Brain pericyte (primary cell): ENCODE measurements around the gene TAF12.
"Not testable (repeated sequence)": the region's sequence is repeated elsewhere in the genome, so short reads cannot be mapped to it uniquely, and the experiment has no call there.

Experiments used
- DNase-seq: peaks from one replicate; pipeline ENCODE4 v3.0.0-alpha.2; 2012; ENCODE audit warnings: low read depth, low spot score

TAF12 gene

GRCh38 chr1:28582248-28582615, 60.6 kb downstream of the TAF12 start:
- no peak for DNase-seq

- peak; percentile 91 for DNase-seq
Observed at GRCh38 chr1:28581531-28582247, 61.2 kb downstream of the TAF12 start.

- DNase-seq: no peak
Observed at GRCh38 chr1:28580722-28581530, 61.9 kb downstream of the TAF12 start.

GRCh38 chr1:28579401-28579800, 63.5 kb downstream of the TAF12 start:
- DNase-seq: no peak

- no peak for DNase-seq
Observed at GRCh38 chr1:28578696-28579218, 64.1 kb downstream of the TAF12 start.

- DNase-seq: no peak
Observed at GRCh38 chr1:28577738-28578536, 64.9 kb downstream of the TAF12 start.

- no peak for DNase-seq
Observed at GRCh38 chr1:28577052-28577678, 65.7 kb downstream of the TAF12 start.

- DNase-seq: no peak
Observed at GRCh38 chr1:28573564-28573963, 69.3 kb downstream of the TAF12 start.

- not testable (repeated sequence) for DNase-seq
Observed at GRCh38 chr1:28572891-28573290, 70.0 kb downstream of the TAF12 start.

GRCh38 chr1:28571911-28572310, 71.0 kb downstream of the TAF12 start:
- DNase-seq: no peak

GRCh38 chr1:28566931-28567330, 75.9 kb downstream of the TAF12 start:
- no peak for DNase-seq

- no peak for DNase-seq
Observed at GRCh38 chr1:28565726-28566125, 77.1 kb downstream of the TAF12 start.

GRCh38 chr1:28565040-28565439, 77.8 kb downstream of the TAF12 start:
- no peak for DNase-seq

GRCh38 chr1:28564310-28564709, 78.6 kb downstream of the TAF12 start:
- no peak for DNase-seq

GRCh38 chr1:28560886-28561285, 82.0 kb downstream of the TAF12 start:
- no peak for DNase-seq
